Measurements from ENCODE around the gene ADAMTS8.

- TF ChIP-seq, protein P1, sequence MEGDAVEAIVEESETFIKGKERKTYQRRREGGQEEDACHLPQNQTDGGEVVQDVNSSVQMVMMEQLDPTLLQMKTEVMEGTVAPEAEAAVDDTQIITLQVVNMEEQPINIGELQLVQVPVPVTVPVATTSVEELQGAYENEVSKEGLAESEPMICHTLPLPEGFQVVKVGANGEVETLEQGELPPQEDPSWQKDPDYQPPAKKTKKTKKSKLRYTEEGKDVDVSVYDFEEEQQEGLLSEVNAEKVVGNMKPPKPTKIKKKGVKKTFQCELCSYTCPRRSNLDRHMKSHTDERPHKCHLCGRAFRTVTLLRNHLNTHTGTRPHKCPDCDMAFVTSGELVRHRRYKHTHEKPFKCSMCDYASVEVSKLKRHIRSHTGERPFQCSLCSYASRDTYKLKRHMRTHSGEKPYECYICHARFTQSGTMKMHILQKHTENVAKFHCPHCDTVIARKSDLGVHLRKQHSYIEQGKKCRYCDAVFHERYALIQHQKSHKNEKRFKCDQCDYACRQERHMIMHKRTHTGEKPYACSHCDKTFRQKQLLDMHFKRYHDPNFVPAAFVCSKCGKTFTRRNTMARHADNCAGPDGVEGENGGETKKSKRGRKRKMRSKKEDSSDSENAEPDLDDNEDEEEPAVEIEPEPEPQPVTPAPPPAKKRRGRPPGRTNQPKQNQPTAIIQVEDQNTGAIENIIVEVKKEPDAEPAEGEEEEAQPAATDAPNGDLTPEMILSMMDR (IDR thresholded peaks at IDR 0.05) = no peak
- TF ChIP-seq EP300 (IDR thresholded peaks at IDR 0.05) = no peak
- no peak for TF ChIP-seq POLR2A (IDR thresholded peaks at IDR 0.05; ENCODE audit: low read depth)
- no peak for TF ChIP-seq POLR2AphosphoS5 (IDR thresholded peaks at IDR 0.05)
Measured at GRCh38 chr11:130394615-130395014, 33.8 kb downstream of the ADAMTS8 start.

Measured in esophagus muscularis mucosa (tissue), 4 donors.